GM18861 (cell line): Measurements from ENCODE around the gene MAD1L1.

Source experiments
- ATAC-seq: cut with Tn5 transposase; IDR thresholded peaks from one replicate; pipeline ENCODE4 v1.9.1; 2021; ENCODE audit not compliant: unreplicated experiment

MAD1L1 gene

DNA sequence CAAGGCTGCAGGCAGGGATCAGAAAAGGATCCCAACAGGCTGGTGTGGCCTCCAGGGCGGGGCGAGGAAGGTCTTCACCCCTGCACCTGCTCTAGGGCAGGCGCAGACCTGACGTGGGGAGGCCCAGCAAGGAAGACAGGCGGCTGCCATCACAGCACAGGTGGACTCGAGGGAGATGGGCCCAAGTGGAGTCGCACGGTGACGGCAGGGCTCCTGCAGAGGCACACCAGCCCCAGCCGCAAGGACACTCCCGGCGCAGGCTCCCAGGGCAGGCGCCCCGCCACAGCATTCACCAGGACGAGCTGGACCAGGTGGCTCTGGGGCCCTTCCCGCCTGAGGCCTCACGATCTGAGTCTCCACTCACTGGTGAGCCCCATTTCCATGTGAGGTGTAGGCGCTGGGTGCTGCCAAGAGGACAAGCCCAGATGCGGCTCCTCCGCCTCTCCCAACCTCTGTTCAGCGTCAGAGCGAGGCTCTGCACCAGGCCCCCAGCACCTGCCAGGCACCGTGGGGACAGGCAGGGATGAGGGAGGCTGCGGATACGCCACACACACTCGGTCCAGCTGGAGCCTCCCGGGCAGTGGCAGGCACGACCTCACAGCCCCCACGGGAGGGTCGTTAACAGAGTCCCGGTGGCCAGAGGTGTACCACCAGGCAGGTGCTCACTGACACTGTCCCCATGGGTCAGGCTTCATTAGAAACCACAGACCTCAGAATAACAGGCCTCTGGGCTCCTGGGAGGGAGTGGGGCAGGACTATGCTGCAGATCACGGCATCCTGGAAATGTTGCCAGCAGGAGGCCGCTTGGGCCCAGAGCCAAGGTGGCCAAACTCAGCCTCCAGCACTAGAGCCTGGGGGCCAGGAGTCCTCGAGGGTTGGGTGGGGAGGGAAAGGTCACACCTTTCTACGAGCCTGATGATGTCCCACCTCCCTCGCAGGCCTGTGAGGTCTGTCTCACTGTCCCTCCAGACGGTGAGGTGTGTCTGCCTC is 111.6 kb downstream of the MAD1L1 start:
- ATAC-seq: no peak

DNA sequence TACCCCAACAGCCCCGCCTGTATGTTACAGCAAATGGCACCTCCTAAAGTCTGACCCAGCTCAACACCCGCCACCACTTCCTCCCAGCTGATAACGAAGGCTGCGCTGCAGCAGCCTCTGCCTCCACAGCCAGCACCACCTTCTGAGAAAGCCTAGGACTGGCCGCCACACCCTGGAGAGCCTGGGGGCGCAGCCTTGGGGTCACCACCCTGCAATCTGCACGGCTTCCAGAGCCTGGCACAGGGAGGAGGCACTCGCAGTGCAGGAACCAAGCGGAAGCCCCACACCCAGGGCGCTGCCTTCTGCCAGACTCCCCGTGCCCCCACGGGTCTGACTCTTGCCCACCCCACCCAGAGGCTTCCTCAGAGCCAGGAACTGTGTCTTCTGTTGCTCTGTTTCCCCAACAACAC is 112.5 kb downstream of the MAD1L1 start:
- no peak for ATAC-seq

DNA sequence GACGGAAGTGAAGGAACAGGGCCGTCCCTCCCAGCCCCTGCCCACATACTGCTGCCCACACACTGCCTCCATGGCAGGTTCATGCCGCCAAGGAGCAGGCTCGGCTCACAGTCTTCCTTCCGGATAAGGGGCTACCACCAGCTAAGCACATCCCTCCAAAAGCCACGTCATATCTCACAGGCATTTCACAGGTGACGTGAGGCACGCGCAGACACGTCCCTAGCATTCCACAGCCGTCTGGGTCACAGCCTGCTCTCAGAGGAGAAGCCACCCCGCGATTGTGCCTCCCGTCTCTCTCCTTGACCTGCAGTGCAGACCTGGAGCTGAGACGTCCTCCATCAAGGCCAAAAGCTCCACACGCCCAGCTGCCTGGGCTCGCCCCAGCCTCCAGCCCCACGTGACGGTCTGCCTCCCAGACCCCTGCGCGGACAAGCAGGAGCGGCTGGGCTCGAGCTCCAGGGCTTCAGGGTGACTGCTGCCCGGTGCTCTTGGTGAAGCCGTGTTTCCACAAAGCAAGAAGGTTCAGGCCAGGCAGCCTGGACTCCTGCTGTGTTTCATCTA is 114.0 kb downstream of the MAD1L1 start:
- ATAC-seq: no peak

DNA sequence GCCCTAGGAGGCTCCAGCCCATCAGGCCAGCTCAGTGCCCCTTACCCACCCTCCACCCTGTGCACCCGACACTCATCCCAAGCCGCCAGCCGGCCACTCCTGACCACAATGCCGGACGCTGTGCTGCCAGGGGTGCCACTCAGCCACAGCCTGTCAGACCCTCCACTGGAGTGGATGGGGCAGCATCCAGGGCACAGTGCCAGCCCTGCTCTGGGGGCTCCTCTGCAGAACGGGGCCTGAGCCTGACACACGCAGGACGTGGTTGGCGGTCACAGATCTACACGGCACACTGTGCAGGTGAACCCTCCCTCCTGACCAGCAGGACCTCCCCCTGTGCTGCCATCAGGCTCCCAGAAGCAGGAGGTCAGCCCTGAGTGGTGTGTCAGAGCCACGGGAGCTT is 114.7 kb downstream of the MAD1L1 start:
- no peak for ATAC-seq

DNA sequence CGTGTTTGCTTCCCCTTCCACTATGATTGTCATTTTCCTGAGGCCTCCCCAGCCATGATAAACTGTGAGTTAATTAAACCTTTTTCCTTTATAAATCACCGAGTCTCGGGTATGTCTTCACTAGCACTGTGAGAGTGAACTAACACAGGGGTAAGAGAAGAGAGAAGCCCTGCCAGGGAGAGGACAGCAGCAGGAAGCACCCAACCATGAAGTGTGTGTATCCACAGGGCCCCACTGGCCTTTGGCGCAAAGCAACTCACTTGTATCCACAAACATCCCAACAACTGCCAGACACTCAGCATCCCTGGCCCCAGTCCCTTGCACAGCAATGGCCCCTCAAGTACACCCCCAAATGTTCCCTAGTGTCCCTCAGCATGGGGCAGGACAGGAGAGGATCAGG is 115.1 kb downstream of the MAD1L1 start:
- no peak for ATAC-seq

DNA sequence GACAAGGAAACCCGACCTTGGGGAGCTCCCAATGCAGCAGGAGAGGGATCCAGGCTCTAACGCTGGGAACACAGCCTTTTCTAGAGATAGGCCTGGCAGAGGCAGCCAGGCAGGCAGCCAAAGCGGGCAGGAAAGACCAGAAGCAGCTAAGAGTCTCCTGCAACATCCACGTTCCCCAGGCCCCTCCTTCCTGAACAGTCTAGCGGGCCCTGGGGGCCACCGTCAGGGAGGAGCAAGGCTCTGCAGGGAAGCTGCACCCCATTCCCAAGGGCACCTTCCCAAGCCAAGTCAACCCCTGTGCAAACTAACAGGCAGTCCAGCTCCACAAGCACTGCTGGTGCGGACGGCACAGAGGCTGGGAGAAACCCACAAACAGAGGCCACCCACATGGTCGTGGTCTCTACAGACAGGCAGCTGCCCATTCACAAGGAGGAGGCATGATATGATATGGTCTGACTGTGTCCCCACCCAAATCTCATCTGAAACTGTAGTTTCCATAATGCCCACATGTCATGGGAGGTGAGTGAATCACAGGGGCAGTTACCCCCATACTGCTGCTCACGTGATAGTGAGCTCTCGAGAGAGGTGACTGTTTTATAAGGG is 115.7 kb downstream of the MAD1L1 start:
- ATAC-seq: no peak

DNA sequence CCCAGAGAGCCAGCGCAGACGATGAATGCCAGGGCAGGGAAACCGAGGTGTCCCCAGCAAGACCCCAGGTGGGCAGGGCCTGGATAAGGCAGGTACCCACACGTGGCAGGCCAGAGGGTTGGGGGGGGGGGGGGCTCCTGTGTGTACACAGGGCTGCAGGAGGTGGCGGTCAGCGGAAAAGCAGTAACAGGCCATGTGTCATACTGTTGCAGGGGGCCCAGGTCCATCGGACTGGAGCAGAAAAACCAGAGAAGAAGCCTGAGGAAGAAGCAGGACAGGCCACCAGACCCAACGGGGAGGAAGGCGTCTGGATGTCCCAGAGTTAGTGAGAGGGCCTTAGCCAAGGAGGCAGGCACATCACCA is 116.3 kb downstream of the MAD1L1 start:
- ATAC-seq: no peak

DNA sequence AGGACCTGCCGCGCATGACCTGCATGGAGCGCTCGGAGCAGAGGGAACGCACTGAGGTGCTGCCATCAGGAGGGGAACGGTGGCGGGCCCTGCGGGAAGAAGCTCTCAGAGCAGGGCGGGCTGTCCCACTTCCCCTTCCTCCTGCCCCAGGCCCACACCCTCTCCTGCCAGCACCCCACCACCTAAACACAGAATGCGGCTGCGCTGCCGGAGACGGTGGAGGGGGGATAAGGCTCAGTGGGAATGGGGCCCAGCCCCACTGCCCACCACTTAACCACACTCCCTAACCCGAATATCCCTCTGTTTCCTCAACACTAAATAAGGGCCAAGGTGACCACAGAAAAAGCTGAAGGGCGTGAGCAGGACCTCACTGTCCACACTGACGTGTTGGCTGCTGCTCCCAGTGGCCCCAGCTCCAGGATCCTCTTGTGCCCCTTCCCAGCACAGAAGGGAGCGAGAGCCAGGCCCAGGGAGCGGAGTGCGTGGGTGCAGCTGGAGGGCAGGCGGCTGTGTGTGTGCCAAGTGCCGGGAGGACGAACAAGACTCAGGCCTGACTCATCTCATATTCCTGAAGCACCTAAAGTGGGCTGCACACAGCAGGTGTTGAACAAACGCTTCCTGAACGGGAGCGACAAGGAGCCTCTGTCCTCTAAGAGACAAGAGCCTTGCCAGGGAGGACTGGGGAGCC is 116.8 kb downstream of the MAD1L1 start:
- no peak for ATAC-seq

DNA sequence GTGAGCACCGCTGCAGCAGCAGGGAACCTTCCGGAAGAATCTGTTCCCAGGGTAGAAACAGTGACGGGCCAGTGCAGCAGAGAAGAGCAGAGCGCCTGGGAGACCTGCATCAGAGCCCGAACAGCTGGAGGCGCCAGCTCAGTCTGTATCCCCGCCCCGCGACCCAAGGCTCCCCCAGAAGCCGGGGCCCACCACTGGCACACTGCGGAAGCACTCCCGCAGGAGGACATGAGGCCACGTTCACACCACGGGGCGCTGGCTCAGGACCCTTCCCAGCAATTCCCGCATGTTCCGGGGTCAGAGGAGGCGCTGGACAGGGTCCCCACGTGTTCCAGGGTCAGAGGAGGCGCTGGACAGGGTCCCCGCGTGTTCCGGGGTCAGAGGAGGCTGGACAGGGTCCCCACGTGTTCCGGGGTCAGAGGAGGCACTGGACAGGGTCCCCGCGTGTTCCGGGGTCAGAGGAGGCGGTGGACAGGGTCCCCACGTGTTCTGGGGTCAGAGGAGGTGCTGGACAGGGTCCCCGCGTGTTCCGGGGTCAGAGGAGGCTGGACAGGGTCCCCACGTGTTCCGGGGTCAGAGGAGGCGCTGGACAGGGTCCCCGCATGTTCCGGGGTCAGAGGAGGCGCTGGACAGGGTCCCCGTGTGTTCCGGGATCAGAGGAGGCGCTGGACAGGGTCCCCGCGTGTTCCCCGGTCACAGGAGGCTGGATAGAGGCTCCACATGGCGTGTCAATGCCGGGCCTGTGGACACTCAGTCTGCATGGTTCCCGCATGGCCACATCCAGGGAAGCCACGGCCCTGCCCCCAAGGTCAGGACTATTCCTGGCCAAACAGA is 117.6 kb downstream of the MAD1L1 start:
- no peak for ATAC-seq

DNA sequence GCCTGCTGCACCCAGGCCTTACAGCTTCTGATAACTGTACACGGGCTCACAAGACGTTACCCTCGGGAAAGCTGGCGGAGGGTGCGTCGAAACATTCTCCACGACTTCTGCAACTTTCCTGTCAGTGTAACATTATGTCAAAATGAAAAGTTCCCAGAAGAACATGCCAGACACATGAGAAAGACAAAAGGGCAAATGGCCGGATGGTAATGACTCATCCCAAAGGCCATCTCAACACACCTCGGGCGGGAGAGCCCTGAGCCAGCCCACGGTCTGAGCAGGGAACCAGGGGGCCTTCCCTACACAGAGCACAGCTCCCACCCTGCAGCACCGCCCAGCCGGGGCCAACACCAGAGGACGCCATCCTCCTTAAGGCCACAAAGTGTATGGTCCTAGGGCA is 118.7 kb downstream of the MAD1L1 start:
- ATAC-seq: no peak

DNA sequence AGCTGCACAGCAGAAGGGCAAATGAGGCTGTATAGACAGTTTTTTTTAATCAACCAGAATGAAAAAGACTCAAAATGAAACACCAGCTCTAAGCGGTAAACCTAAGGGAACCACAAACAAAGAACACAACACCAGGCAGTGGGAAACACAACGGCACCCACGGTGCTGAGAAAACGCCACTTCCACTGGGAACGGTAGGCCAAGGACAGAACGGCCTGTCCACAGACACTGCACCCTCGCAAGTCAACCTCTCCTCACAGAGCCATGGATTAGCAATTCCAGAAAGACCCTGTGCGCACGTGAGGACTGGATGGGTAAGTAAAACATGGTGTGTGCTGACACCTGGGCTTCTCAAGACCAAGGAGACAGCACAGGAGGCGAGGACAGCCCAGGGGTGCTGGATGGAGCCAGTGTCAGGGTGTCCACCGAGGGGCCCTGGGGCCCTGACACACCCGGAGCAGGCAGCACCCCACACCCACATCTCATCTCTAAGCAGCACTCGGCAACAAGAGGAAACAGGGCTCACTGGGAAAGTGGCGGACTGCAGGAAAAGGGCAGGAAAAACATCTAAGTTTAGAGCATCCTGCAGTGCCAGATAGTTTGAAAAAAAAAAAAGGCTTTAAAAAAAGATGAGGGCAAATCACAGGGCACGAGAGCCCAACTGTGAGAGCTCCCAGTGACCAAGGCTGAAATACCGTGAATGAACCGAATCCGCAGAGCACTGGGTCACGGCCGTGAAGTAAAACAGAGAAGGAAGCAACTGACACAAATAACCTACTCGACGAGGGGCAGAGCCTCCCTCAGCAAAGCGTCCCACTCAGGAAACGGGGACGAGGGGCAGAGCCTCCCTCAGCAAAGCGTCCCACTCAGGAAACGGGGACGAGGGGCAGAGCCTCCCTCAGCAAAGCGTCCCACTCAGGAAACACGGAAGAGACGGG is 120.2 kb downstream of the MAD1L1 start:
- ATAC-seq: no peak

DNA sequence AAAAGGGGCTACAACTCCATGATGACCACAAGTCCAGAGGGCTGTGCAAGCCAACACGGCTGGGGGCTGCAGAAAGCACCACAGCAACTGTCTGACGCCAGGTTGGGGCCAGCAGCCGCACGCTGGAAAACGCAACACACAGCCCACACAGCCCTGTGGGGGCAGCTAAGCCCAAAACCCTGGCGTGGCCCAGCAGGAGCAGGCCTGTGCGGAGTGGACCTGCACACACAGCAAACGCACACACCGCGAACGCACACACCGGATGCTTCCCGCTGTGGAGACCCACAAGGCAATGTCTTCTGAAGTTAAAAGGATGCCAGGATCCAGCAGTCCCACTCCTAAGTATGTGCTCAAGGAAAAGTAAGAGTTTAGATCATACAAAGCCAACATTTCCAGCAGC is 121.2 kb downstream of the MAD1L1 start:
- no peak for ATAC-seq

DNA sequence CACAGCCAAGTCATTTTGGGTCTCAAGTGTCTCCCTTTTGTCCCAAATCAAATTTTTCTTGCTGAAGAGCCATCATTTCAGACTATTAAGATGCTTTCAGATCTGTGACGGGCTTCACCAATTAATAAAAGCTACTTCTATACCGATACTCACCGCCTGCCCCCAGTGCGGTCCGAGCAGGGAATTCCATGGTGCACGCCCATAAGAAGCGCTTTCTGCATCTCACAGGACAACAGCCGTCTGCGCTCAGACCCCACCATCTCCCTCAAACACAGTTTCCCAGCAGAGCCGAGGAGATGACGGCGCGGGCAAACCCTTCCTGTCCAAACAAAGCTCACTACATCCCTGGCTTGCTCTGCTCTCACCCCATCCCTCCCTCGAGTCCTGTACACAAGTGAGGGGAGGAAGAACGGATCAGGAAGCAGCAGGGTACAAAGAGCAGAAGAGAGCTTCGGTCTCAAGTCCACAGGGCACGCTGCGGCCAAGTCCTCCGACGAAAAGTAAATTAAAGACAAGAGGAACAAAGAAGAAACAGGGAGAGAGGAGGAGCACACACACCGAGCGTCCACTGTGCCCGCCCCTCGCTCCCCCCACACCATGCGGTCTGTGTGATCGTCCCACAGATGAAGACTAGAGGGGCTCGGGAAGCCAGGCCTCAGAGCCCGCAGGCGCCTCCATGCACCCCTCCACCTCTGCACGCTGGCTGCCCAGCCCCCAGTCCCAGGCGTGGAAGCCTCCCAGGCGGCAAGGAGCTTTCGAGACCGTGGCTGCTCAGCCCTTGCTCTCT is 121.9 kb downstream of the MAD1L1 start:
- no peak for ATAC-seq

DNA sequence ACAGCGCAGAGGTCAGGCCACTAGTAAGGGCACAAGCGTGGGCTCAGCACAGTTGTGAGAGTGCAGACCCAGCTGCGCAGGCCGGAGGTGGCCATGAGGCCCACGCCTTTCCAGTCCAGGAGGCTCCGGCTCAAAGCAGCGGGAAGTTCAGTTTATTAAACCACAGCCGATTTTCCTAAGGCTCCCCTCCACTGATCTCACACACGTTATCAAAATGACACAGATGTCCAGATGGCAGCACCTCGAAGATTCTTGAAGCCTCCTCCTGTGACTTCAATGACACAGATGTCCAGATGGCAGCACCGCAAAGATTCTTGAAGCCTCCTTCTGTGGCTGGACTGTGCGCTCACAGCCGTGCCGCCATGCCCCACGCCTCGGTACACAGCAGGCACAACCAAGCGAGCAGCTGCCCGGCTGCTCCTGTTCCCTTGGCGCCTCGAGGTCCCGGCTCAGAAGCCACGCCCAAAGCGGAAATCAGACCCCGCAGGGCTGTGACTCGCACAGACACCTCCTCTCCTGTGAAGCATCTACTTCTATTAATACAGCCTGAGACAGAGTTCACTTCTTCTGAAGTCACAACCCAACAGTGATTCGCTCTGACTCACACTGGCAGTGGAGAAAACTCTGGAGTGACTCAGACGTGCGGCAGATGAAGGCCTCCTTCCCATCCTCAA is 122.7 kb downstream of the MAD1L1 start:
- ATAC-seq: no peak

DNA sequence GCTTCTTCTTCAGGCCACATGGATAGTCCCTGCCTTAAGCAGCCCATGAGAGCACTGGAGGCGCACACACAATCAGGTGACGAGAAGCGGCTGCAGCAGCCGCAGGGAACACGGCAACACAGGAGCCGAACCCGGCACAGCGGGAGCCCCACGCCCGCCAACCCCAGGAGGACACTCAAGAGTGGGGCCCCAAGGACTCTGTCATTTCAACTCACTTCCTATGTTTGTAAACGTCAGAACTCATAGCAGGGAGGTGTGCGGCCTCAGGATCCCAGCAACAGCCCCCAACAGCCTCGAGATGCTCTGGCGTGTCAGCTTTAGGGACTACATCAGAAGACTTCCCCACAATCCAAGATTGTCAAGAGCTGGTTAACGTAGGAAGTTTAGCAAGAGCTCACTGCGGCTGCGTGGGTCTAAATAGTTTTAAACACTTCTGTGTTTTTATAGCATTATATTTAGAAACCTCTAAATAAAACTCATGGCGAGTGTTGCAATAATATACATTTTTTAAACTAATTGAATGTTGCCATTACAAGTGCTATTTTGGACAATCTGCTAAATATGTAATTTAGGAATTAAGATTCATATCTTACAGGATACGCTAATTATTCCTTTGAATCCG is 123.4 kb downstream of the MAD1L1 start:
- no peak for ATAC-seq

DNA sequence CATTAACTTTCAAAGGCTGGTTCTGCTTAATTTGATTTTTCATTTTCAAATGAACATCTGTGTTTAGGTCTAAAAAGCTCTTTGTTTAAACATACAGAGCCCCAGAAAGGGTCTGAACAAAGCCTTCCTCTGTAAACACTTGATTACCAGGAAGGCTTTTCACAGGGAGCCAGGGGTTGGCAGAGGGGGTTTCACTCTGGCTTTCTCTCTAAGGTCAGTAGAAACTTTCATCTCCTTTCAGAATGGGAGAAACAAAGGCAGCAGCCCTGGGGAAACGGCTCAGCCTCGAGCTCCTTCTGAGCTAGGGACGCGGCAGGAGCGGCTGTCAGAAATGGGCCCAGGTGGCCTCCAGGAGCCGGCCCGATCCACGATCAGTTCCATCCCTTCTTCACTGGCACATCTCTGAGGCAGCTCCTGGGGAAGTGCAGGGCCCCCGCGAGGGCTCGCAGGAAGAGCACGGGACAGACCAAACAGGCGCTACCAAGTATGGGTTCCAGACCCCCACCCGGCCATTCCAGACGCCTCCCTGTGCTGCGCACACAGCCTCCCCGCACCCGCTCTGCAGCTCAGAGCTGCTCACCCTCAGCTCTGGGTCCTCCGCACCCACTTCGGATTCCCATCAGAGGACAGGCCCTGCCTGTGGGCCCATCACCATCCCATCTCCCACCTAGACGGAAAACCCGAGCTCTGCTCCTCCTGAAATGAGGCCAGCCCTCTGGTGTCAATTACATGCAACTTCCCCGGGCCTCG is 124.1 kb downstream of the MAD1L1 start:
- ATAC-seq: no peak

DNA sequence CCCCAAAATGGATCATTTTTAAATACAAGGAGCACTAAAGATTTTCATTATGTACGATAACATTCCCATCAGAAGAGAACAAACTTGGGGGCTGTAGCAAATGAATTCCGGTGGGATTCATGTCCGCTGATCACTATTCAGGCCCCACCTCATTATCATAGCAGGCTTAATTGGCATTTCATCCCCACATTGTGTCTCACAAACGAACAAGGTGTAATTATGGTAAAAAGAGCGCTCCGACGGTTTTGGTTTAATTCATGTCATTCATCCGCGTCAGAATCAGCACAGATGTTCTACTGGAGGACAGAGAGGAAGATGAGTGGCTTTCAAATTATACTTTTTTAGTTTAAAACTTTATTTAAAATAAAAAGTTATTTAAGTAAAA is 124.7 kb downstream of the MAD1L1 start:
- ATAC-seq: no peak
